Psoas muscle (tissue), 8 donors: ENCODE measurements around the gene FSTL5. TPM values are rescaled to one million over a fixed set of nuclear protein-coding genes. Genes with fewer than 3 reads are reported as not detected.

Source experiments
- ATAC-seq, 4 donors: fragments of 200-7000 bp; cut with Tn5 transposase; one replicate each; pipeline ENCODE4 v1.9.1; 2020; ENCODE audit warnings: moderate library complexity in 3 of 4, mild to moderate bottlenecking in 2 of 4
- DNase-seq, 2 donors: peaks; one replicate each; pipeline ENCODE4 v3.0.0-alpha.2; 2020
- H3K27ac ChIP-seq: fragments of 200-600 bp; one replicate; pipeline ENCODE4 v1.8.0; 2022
- H3K27me3 ChIP-seq, 3 donors: fragments of 200-600 bp in 1 of 3; one replicate each; pipeline versions ENCODE4 v1.6.1 to v1.8.0; 2013 to 2022; ENCODE audit warnings: low read length in 2 of 3, mild to moderate bottlenecking in 2 of 3, moderate library complexity in 1 of 3; ENCODE audit not compliant: insufficient read depth in 3 of 3
- H3K36me3 ChIP-seq, 2 donors: fragments of 200-600 bp in 1 of 2; one replicate each; pipeline versions ENCODE4 v1.6.1 to v1.8.0; 2013 to 2022; ENCODE audit warnings: low read depth in 1 of 2, mild to moderate bottlenecking in 1 of 2, moderate library complexity in 1 of 2; ENCODE audit not compliant: insufficient read depth in 1 of 2
- H3K4me1 ChIP-seq: fragments of 200-600 bp; one replicate; pipeline ENCODE4 v1.8.0; 2022
- H3K4me3 ChIP-seq: fragments of 200-600 bp; one replicate; pipeline ENCODE4 v1.8.0; 2022; ENCODE audit warnings: mild to moderate bottlenecking
- H3K9me3 ChIP-seq: fragments of 200-600 bp; one replicate; pipeline ENCODE4 v1.8.0; 2022
- WGBS, 3 donors: extraction: QIAGEN DNeasy Blood & Tissue Kit; methylation state at CpG; one replicate each; pipeline versions ENCODE4 v1.1.6 to v1.1.7; 2013; 5-methylcytosine and 5-hydroxymethylcytosine counted together
- intact Hi-C, 2 donors: fragments of 100-400 bp; cut with DNase I; formaldehyde crosslinking; loops; one replicate each; pipeline versions ENCODE4 v1.11.0 to v1.14.2; 2022
- polyA plus RNA-seq, 3 donors: library from polyadenylated mRNA; stranded (reverse); fragments of 200-250 nt; gene quantifications; one replicate each; pipeline ENCODE4 v1.2.3, GENCODE V29; 2013
- total RNA-seq, 4 donors: library from RNA; stranded (reverse); fragmentation: NEBNext Ultra II Directional in 2 of 4; extraction: Animal tissue kit (Norgen Biotek cat#: 25700) in 2 of 4; gene quantifications; one replicate each; pipeline versions ENCODE4 v1.2.1 to v1.2.4, GENCODE V29; 2021 to 2023
- TF ChIP-seq, protein P1 (sequence below): fragments of 200-600 bp; IDR thresholded peaks from one replicate; pipeline ENCODE4 v1.8.0; 2022; ENCODE audit warnings: antibody characterized with exemption
- donor health status: healthy with polysubstance abuse.
- donor health status: DM: no; HTN: no; CAD: no; lungs with moderate emphysema.
- donor health status: Bipolar disorder and iron deficiency.
- donor health status: healthy.
- donor health status: DM: yes; HTN: yes; CAD: no.
- donor health status: DM: no; HTN: no; CAD: no.
- donor health status: DM: no; HTN: no; CAD: no.
- donor health status: DM: yes; HTN: yes; CAD: no.

FSTL5 gene
- total and polyA plus RNA-seq, 7 donors = 0.01 TPM; not detected in 4

DNA sequence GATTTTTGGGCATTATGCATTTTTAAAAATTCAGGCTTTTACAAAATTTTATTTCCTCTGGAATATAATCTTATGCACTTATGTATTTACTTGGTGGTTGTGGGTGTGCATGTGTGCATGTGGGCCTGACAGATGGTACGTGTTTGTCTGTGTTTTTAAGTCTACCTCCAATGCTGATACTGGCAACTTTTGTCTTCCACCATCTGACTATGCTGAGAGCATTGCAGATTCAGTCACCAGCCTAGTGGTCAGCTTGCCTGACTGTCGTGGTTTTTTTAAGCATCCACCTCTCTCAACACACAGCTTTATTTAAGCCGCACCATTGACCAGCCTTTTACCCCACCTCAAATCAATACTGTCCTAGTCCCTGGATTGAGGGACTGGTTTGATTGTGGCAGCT, 37.1 kb downstream of the FSTL5 start:
- intact Hi-C loops = no loop called here
- DNase-seq (no peak), ATAC-seq (no peak)
- Histone ChIP-seq H3K4me3 (no peak overlapping the region), H3K36me3 (no peaks in the 10 kb centered on the region), H3K27me3 (no peaks in the 10 kb centered on the region), H3K4me1 (no peaks in the 10 kb centered on the region), H3K27ac (no peak overlapping the region), H3K9me3 (no peaks in the 10 kb centered on the region)
- TF ChIP-seq, protein P1, sequence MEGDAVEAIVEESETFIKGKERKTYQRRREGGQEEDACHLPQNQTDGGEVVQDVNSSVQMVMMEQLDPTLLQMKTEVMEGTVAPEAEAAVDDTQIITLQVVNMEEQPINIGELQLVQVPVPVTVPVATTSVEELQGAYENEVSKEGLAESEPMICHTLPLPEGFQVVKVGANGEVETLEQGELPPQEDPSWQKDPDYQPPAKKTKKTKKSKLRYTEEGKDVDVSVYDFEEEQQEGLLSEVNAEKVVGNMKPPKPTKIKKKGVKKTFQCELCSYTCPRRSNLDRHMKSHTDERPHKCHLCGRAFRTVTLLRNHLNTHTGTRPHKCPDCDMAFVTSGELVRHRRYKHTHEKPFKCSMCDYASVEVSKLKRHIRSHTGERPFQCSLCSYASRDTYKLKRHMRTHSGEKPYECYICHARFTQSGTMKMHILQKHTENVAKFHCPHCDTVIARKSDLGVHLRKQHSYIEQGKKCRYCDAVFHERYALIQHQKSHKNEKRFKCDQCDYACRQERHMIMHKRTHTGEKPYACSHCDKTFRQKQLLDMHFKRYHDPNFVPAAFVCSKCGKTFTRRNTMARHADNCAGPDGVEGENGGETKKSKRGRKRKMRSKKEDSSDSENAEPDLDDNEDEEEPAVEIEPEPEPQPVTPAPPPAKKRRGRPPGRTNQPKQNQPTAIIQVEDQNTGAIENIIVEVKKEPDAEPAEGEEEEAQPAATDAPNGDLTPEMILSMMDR = no peak
- 58 to 68% (median 59%) methylated on average over 3 of the region's 3 CpGs for WGBS, 3 donors

DNA sequence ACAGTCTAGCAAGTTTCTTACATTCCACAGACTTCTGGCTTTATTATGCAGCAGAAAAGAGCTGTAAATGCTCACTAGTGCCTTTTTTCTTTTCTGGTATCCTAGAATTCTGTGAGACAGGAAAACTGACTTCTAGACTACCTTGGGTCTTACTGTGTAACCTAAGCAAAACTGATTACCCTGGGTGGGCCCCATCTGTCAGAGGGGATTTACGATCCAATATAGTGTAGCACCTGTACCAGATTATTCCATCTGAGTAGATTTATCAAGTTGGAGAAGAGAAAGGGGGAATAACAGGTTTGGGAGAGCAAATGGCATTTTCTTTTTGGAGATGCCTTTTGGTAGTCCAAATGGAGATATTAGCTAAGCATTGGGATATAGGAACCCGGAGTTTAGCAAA, 46.7 kb downstream of the FSTL5 start:
- Histone ChIP-seq H3K36me3 (no peaks in the 10 kb centered on the region), H3K4me3 (no peak overlapping the region), H3K27me3 (no peaks in the 10 kb centered on the region), H3K4me1 (no peaks in the 10 kb centered on the region), H3K27ac (no peak overlapping the region), H3K9me3 (no peaks in the 10 kb centered on the region)
- TF ChIP-seq, protein P1 = no peak
- 70 to 81% (median 72%) methylated on average over 2 of the region's 2 CpGs for WGBS, 3 donors
- ATAC-seq = no peak
- DNase-seq = no peak
- intact Hi-C loops = no loop called here

DNA sequence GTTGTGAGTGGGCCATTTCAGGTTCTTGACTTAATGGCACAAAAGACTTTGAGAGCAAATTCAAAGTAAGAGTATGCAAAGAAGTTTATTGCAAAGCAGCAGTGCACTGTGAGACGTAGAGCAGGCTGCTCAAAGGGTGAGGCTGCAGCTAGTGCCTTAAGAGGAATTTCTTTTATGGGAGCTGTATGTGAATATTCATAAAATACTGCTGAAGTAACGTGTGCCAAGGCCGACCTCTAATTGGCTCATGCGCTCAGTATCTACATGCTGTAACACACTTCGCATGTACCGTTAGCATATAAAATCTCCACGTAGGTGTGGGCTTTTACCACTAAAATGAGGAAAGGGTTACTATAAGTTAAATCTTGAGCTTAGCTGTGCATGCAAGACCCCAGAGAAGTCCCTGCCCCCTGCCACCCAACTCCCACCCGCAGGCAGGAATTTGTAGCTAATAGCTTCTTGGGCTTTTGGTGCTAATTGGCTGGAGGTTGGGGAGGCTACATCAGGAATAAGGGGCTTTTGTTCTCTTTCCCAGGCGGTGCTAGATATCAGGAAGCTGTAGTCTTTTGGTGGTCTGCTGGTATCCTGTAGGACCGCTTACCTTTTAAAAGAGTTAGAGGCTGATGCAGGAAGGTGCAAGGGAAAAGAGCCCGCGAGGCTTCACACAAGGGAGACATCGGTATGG, 47.6 kb downstream of the FSTL5 start:
- H3K27ac ChIP-seq = no peak overlapping the region
- TF ChIP-seq, protein P1 = no peak
- no peak for DNase-seq
- no peaks in the 10 kb centered on the region for H3K9me3 ChIP-seq
- ATAC-seq = no peak
- no peaks in the 10 kb centered on the region for H3K36me3 ChIP-seq
- no peak overlapping the region for H3K4me3 ChIP-seq
- intact Hi-C loops = no loop called here
- H3K4me1 ChIP-seq = no peaks in the 10 kb centered on the region
- WGBS, 3 donors = 57 to 67% (median 59%) methylated on average over 13 of the region's 13 CpGs
- no peaks in the 10 kb centered on the region for H3K27me3 ChIP-seq

DNA sequence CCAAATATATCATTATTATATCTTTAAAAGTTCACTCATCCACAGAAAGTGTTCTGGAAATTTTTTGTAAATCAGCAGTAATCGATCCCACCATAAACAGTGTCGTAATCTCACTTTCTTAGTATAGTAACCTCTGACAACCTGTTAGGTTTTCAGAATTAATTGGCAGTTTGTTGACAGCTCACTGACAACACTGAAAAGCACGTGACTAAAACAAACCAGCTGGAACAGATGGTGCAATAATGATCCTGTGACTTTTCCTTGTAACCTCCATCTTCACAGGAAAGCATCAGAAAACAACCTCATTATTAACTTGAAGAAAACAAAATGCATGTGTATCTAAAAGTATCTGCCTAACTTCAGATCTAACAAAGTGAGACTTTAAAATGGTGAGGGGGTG, 48.5 kb downstream of the FSTL5 start:
- Histone ChIP-seq H3K36me3 (no peaks in the 10 kb centered on the region), H3K27me3 (no peaks in the 10 kb centered on the region), H3K4me1 (no peaks in the 10 kb centered on the region), H3K27ac (no peak overlapping the region), H3K4me3 (no peak overlapping the region), H3K9me3 (no peaks in the 10 kb centered on the region)
- TF ChIP-seq, protein P1 = no peak
- no peak for ATAC-seq
- intact Hi-C loops = no loop called here
- 37 to 44% (median 43%) methylated on average over 3 of the region's 3 CpGs for WGBS, 3 donors
- no peak for DNase-seq

DNA sequence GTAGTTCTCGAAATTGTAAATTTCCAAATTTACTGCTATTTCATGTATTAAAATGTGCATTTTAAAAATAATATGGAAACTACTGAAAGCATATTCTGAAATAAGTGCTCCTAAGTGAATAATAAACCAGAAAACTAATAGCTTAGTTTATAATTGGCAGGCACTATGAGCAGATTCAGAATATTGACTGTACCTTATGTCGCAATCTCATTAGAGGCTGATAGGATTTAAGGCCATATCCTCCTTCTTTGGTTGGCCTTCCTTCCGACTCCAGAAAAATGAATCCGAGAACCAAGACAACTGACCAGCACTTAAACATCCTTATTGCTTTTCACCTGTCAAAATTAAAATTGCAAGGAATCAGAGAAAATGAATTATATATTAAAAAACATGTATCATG, 52.7 kb downstream of the FSTL5 start:
- TF ChIP-seq, protein P1 = no peak
- no peak for ATAC-seq
- no peak for DNase-seq
- Histone ChIP-seq H3K36me3 (no peaks in the 10 kb centered on the region), H3K4me3 (no peak overlapping the region), H3K9me3 (no peaks in the 10 kb centered on the region), H3K27ac (no peak overlapping the region), H3K27me3 (no peaks in the 10 kb centered on the region), H3K4me1 (no peaks in the 10 kb centered on the region)
- WGBS, 3 donors = 89 to 99% (median 93%) methylated on average over 4 of the region's 4 CpGs
- intact Hi-C loops = no loop called here
